Pons (tissue), 1 donor: ENCODE measurements around the gene DST.

ENCODE experiments used
- DNase-seq: peaks from one replicate; pipeline ENCODE4 v3.0.0-alpha.2; 2016; ENCODE audit warnings: low spot score

DST gene

DNA sequence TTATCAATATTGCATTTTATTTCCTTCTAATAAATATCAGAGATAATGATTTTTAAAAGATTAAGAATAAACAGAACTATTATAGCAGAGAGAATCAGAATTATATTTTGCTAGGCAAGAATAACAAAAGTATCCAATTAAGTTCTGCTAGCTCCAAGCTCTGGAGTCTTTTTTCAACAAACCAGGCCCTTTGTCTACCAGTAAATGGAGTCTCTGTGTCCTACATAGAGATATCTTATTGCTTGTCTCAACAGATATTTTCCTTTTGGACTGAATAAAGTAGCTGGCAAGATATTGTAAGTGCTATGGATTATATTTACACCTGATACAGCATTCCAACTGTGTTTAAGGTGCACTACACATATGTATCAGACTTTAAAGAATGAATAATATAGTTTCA lies 107.1 kb downstream of the DST start:
- peak; percentile 85 for DNase-seq

DNA sequence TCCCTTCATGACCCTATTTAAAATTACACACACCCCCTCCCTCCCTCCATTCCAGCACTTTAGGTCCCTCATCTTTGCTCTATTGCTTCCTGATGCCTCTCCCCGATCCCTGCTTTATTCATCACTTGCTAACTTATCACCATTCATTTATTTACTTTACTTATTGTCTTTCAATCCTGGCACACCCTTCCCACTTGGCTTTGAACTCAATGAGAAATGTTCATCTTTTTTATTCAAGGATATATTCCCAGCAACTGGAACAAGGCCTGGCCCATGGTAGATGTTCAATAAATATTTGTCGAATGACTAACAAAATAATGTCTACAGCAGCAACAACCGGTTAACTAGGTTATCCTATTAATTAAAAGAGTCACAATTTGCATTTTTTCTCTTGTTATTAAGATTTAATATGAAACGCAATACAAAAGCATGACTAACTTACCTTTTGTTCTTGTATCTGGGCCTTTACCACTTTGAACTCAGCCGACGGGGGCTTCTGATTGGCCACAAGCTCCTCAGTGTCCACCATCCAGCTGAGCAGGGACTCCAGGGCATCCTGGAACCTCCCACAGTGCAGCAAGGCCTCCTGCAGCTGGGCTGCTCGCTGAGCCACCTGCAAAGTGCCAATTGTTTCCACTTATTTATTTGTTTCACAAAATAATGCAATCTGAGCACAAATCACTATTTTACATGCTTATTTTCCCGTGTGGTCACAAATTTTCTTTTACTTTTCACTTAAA lies 107.8 kb downstream of the DST start:
- no peak for DNase-seq

DNA sequence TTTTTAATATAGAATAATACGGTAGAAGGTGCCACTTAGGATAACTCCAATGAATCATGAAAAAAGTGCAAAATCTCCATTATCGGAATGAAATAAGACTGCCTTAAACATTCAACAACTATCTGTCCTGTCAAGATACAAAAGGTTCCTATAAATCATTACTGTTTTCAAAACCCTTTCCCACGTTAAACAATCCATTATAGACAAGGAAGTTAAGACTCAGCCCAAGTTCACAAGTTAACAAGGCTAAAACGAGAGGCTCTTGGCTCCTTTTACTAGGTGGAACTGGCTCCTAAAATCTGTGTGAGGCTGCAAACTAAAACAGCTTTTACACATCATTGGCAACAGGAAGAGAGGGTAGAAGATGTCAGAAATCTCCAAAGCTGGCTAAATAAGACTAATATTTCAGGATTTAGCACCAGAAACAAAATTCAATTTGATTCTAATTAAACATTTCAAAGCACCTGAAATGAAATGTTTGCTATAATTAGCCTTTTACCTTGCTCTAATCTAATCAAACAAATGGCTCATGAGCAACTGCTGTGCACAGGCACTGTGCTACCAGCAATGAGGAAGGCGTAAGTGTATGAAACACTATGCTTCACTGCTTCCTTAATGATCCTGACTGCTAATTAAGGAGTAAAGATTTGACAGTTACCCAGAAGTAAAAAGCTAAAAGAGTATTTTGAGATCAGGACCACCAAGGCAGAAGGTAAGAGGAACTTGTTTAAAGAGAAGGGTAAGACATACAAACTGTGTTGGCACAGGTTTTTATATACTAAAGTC lies 109.7 kb downstream of the DST start:
- no peak for DNase-seq

DNA sequence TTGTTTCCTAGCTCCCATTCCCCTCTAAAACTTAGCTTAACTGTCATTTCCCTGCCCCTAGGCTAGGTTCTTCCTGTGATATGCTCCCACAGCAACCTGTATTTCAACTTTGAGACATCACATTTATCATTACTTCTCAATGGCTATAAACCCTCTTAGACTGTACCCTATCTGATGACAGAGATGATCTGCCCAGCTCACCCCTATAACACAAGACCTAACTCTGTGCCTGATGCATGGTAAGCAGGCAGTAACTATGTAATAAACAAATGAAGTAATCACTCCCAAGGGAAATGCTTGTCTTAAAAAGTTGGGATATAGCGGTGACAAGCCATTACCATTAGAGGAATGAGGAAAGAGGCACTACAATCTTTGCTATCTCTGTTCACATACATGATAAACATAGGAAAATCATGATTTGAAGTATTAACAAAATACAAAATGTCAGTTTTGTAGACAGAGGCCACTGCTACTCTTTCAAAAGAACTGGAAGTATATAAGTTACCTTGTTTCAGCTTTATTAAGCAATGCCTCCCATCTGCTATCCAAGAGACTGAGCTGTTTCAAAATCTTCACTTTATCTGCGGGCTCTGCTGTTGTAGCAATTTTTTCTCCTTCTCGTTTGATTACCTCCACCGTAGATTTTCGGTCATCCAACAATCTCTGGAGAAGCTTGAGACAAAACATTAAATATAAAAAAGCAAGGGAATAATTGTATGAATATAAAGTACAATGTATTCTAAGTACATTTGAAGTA lies 110.7 kb downstream of the DST start:
- DNase-seq, result no peak

DNA sequence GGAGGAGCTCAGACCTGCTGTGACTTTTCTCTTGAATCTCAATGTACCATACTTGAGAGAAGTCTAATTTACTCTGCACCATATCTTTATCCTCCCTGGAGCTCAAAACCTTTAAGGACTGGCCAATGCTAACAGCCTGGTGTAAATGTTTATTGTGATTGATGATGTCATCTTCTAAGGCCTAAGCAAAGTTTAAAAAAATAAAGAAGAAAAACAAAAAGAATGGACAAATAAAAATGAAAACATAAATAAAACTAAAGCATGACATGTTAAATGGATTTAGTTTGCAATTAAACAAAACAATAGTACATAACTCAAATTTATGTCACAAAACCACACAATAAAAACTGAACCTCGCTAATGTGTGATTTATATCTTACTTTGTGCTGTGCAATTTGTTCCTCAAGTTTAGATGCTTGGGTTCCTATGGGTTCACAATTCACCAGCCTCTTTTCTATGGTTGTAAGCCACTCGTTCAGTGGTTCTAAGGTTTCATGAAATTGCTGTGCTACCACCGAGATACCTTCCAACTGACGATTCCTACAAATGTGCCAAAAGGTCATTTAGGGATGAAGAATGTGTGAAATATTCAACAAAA lies 113.0 kb downstream of the DST start:
- DNase-seq, result no peak

DNA sequence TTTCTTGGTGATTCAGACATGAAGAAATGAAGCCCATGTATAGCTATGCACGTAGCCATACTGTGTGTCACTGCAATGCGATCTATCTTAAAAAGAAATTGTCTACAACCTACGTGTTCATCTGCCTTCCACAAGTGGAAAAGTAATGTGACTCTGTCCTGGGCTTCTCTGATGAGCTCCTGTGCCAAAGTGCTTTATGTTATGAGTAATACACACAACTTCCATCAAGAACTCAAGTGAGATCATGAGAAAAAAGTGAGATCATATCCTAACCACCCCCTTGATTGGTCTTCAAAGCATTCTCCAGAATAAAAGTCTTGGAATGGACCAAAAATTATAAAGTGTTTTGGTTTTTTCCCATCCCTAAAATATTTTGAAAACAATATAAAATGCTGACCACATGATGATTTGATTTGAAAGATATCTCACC lies 114.3 kb downstream of the DST start:
- DNase-seq, result no peak

DNA sequence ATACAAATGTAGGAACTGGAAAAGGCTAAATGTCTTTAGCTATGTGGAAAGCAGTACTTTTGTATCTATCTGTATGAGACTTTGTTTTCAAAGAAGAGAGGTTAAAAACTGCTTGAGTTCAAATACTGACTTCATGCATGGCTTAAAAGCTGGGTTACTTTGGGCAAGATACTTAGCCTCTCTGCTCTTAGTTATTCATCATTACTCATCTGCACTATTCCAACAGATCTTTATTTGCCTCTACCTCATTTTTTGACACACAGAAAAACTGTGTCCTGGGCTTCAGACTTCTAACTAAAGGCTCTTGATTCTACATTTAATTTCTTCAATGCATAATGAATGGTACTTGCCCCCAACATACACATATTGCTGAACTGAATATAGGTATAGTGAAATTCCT lies 114.8 kb downstream of the DST start:
- DNase-seq, result no peak

DNA sequence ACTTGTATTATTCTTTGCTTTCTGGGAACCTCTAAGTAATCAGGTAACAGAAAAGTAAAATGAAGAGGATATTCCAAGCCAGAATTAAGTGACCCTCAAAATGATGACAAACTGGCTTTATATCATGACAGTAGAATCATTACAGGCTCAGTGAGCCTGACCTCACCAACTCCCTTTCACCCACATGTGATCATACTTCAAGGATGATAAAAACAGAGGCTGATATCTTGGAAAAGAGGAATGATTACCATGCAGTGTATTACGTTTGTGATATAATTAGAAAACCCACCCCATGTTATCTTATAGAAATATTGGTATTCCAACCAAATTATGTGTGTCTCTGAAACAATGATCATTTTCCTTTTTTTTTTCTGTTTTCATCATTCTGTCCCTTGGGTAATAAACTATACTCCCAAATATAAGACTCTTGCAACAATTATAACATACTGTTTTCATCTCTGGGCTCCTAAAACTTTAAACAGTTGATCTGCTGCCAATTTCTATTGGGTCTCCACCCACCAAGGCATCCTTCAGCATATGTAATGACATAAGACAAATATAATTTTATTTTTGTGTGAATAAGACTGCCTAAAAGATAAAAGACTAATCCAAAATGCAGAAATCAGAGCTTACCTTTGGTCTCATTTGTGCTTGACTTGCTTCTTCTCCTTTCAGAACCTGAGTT lies 115.7 kb downstream of the DST start:
- DNase-seq, result no peak

DNA sequence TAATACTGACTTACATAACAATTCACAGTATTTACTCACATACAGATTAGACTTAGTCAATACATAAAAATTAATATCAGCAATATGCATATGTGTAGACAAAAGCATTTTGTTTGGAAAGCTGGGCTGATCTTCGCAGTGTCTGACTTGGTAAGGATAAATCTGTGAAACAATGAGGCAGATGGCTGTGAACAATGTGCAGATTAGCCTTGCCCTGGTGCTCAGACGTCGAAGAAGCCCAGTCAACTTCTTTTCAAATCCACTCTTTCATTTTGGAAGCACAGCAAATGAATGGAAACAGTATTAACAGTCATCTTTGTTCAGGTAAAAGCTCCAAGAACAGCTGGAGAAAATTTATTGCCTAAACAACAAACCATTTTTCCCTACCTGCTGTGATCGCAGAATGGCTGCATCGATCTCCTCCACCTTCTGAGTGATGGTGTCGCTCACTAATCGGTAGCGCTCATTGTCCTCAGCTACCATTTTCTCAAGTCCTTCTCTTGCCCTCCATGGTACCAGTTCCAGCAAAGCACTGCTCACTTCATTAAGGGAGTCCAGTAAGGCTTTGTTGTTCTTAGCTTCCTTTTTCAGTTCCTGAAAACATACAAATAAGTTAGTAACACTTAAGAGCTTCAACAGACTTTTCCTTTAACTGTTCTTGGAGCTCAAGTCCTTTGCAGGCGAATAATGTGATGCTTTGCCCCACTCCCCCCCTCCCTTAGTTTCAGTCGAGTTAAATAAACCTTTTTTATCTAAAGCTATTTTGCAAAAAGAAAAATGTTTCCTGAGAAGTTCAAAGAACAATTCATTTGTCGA lies 116.5 kb downstream of the DST start:
- DNase-seq, result no peak

DNA sequence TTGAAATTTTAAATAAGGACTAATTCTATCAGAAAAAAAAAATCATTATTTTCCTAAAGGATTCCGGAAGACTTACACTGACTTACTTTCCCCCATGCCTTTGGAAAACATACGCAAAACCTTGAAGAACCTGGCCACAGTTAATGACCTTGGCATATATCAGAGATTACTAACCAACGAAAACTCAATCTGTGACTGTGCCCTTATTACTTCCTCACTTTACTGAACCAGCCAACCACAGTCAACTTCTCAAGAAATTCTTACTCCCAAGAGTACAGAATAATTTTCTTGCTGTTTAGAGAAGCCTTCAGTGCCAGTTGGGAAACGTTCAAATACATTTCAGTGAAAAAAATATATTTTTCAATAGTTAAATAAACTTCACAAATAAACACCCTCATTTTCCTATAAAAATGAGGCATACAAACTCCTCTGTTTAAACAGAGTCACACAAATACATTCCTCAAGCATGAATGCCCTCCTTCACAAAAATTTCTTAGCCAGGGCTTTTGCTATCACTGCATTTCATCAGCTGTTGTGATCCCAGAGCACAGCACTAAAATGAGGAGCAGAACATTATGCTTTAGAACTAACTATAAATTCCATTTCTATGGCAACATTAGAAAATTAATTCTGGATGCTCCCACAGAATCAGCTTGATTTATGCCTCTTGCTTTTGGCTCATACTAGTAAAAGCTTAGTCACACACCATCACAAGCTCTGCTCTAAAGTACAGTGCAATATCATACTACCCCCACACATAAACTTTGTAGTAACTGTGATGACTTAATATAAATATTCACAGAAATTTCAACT lies 117.6 kb downstream of the DST start:
- DNase-seq, result no peak

DNA sequence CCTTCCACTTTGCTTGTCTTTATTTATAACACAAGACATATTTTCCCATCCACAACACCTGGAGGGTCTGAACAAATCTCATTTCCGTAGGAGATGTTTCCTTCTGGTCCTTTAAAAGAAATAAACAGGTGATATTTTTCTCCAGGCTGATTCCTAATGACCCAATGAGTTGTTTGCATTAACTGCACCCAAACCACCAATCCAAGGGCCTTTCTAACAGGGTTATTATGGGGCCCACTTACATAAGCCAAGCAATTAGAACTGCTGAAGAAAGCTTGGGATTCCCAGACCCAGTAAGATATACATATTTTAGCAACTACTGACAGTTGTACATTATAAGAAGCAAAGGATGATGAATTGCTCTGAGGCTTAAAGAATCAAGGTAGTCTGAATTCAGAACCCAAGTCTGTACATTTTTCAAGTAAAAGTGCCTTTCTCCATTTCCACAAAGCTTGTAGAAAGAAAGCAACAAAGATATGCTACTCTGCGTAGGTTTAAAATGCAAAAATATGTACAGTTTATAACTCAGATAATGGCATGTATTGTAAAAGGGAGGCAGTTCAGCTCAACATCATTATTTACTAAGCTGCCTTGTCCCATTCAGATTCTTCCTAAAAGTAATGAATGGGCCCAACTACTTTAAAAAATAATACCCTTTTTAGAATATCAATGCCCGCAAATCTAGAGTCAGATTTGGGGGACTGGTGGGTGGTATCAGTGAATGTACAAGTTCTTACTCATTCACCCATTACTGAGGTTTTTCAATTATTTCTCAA lies 120.0 kb downstream of the DST start:
- DNase-seq, result no peak

DNA sequence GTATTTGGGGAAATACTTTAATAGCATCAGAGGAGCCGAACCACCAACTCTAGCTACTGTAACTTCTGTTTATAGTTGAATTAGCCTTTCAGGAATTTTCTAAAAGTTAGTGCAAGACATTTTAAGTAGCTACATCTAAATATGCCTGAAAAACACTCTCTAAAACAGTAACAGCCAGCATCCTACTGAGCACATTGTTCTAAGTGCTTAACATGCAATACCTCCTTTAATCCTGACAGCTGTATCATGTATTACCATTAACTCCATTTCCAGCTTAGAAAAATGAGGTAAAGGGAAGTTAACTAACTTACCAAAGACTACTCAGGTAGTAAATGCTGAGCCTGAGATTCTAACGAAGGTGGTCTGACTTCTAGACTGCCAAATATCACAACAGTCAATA lies 120.7 kb downstream of the DST start:
- DNase-seq, result no peak

DNA sequence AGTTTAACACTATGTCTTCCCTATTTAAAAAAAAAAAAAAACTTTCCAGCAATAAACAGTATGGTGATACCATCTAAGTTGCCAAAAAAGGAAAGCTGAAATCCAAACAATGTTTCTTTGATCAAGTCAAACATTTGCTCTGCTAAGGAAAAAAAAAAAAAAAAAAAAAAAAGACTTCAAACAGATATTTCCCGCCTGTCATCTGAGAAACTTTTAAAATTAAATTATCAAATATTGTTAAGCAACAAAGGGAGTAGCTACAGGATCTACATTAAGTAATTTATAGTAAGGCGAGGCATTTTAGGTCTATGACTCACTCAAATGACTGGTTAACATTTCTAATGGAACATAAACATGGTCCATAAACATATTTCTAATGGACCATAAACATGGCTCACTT lies 121.2 kb downstream of the DST start:
- no peak for DNase-seq

DNA sequence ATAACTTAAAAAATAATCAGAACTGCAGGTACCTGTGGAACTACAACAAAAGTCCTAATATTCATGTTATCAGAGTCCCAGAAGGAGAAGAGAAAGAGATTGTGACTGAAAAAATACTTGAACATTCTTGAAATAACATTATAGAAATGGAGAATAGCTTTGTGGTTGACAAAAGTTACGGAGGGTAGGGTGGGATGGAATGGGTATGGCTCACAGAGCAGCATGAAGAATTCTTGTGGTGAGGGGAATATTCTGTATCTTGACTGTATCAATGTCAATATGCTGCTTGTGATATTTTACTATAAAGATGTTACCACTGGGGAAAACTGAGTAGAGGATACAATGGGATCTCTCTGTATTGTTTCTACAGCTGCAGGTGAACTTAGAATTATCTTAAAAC lies 122.5 kb downstream of the DST start:
- no peak for DNase-seq

DNA sequence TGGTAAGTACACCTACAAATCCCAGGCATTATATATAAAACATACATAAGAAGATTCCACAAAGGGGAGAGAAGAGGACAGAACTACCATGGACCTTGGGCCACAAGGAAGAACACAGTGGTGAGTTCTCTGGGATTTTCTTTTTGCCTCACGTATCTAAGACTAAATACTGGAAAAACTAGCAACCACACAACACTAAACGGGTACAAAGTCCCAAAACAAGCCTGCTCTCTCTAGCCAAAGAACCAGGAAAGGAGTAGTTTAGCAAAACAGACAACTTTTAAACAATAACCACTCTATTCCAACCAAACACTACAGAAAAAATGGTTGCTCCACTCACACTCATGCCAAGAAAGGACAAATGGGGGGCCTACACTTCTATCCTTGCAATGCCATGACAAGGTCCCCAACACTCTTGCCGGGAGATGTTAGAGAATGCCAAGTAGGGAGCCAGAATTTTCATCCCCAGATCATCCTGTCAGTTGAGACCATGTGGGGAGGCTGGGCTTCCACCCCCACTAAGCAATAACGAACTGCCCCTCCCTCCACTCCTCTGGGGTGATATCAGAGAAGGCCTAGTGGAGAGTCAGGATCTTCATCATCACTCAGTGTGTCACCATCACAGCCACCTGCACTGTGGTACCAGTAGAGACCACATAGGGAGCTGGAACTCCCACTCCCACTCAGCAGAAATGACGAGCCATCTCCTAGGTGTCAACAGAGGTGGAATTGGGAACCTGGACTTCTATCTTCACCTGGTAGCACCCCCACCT lies 123.5 kb downstream of the DST start:
- no peak for DNase-seq

DNA sequence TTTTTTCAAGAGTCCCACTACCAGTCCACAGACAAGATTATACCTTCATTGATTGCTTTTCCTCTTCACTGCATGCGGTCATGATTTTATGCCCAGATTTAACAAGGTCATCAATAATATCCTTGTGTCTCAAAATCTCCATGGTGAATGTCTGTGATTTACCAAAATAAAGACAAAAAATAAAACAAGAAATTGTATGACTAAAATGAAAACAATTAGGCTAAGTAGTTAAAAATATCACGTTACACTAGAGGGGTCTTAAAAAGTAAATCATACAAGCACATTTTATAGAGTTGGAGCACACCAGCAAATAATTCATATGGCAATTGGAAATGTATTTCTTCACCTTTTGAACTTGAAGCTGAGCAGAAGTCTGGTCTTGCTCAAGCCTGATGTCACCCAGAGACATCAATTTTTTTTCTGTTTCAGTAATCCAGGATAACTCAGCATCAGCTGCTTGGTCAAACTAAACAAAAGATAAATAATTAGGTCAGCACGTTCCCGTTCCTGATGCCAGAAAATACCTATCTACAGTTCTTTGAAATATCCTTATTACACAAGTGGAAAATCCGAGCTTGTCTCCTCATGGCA lies 125.4 kb downstream of the DST start:
- no peak for DNase-seq

DNA sequence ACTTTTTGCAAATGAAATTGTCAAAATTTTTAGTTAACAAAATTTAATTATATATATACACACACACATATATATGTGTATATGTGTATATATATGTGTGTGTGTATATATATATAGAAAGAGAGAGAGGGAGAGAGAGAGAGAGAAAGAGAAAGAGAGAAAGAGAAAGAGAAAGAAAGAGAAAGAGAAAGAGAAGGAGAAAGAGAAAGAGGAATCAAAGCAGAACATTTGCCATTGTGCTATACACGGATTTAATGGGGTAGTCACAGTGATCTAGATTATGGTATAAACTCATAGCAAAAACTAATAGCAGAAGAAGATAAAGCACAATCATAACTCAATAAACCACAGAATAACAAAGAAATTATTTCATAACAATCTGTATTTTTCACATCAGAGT lies 126.7 kb downstream of the DST start:
- no peak for DNase-seq
